HCT116 (cell line): Measurements from ENCODE around the gene MRPL37.

Experiments used
- CTCF ChIP-seq, 3 experiments: fragments of 200-600 bp in 1 of 3; sonication (generic) in 1 of 3; IDR thresholded peaks in 2 of 3; conservative IDR thresholded peaks in 1 of 3; 2 replicates each; pipeline ENCODE4 v1.5.1; 2012 to 2017; ENCODE audit warnings: low read depth in 2 of 3, low read length in 2 of 3, antibody characterized with exemption in 1 of 3, borderline replicate concordance in 1 of 3, control low read depth in 1 of 3, mild to moderate bottlenecking in 1 of 3, mixed read lengths in 1 of 3, mixed run types in 1 of 3, moderate library complexity in 1 of 3; ENCODE audit not compliant: insufficient read depth in 1 of 3
- EZH2phosphoT487 ChIP-seq: fragments of 200-600 bp; IDR thresholded peaks from 2 replicates; pipeline ENCODE4 v1.6.1; 2018; ENCODE audit warnings: antibody characterized with exemption, borderline replicate concordance
- POLR2AphosphoS5 ChIP-seq: IDR thresholded peaks from 2 replicates; pipeline ENCODE4 v1.6.1; 2011; ENCODE audit warnings: mild to moderate bottlenecking, low read depth, low read length, moderate library complexity
- RAD21 ChIP-seq: IDR thresholded peaks from 2 replicates; pipeline ENCODE4 v1.6.1; 2012; ENCODE audit warnings: low read depth, mild to moderate bottlenecking

- no peak for TF ChIP-seq CTCF (IDR thresholded peaks at IDR 0.05 in 2 of 3, conservative IDR thresholded peaks at IDR 0.05 in 1 of 3; ENCODE audit: borderline replicate concordance in 1 of 3, insufficient read depth in 1 of 3, low read depth in 2 of 3, low read length in 2 of 3)
- no peak for TF ChIP-seq RAD21
- TF ChIP-seq POLR2AphosphoS5 = no peak
- no peak for TF ChIP-seq EZH2phosphoT487
These were observed 66.2 kb downstream of the MRPL37 start for GRCh38 chr1:54266195-54266594.
